GM19395 (cell line): ENCODE data around the gene LDAF1.
"Not testable (repeated sequence)": the region's sequence is repeated elsewhere in the genome, so short reads cannot be mapped to it uniquely, and the experiment has no call there.

Experiments
- ATAC-seq: cut with Tn5 transposase; IDR thresholded peaks from one replicate; pipeline ENCODE4 v1.9.1; 2021; ENCODE audit warnings: mild to moderate bottlenecking, moderate library complexity; ENCODE audit not compliant: unreplicated experiment

LDAF1 gene

DNA sequence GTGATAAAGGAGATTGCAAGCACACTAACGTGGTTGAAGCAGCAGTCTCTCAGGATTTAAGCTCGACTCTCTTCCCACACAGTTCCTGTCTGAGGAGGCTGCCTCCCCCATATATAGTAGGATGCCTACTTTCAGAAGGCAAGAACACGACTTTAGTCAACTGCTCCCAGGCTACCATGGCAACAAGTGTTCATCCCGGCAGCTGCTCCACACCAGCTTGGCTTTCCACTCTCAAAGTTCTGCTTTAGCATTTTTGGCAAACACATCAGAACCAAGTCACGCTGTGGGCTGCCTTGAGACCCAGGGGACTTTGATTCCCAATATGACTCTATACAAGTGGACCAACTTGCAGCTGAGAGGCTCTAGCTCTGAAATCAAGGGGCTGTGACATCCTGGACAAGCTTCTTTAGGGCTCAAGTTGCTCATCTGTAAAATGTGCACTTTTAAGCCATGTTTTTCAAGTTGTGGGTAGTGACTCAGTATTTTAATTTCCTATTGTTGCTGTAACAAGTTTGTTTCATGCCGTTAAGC is 36.4 kb downstream of the LDAF1 start:
- no peak for ATAC-seq

DNA sequence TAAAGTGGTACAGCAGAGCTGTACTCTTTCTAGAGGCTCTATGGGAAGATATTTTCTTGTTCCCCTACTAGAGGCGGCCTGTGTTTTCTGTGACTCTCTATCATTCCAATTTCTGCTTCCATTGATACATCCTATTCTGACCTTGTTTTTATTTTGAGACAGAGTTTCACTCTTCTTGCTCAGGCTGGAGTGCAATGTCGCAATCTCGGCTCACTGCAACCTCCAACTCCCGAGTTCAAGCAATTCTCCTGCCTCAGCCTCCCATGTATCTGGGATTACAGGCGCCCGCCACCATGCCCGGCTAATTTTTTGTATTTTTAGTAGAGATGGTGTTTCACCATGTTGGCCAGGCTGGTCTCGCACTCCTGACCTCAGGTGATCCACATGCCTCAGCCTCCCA is 36.9 kb downstream of the LDAF1 start:
- not testable (repeated sequence) for ATAC-seq

DNA sequence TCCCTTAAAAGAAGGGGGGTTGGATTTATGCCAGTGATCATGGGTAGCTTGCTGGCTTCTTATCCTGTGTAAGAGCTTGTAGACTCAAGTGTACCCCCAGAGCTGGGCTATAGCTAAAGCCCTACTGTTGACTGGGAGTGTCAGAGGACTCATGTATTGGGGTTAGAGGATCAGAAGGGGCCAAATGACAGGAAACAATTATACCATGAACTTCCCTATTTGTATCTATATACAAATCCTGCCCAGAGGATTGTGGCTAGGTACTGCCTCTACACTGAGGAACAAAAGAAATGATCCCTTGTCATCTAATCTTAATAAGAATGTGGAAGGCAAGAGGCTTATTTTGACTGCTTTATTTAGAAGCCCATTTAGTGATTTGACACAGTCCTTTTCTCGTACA is 38.6 kb downstream of the LDAF1 start:
- no peak for ATAC-seq

DNA sequence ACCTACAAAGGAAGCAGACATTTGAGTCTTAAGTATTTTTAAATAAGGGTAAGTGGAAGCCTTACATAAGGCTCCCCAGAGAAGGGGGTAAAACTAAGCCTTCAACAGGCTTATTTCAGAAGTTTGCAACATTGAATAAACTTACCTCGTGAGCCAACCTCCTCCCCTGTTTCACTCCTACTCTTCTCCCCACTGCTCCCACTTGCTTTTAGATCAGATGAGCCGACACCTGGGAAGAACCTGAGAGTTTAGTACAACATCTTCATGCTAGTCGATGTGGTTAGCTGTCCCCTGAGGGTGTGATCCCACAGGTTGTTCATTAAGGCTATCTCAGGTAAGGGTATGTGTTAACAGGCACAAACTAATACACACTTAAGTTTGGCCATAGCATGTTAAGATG is 39.1 kb downstream of the LDAF1 start:
- ATAC-seq, result no peak

DNA sequence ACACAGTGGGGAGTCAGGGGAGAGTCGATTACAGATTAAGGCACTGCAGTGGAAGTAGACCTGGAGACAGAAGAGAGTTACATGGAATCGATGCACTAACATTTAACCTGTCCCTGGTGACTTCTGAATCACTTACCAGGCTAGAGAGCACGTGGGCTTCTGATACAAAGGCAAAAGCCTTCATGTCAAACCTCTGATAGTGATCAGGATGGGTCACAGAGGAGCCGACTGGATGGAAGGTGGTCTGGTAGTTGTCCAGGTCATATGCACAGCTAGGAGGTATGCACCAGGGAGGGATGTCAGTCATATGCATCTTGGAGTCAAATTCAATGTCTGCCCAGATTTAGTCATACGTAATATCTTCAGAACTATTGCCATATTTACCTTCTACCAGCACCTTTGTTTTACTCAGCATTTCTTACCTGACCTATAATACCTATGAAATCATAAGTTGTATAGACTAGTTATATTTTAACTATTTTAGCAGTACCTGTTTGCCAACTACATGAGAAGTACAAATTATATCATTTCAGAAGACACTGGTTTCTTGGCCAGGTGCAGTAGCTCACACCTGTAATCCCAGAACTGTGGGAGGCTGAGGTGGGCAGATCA is 41.2 kb downstream of the LDAF1 start:
- ATAC-seq, result no peak

DNA sequence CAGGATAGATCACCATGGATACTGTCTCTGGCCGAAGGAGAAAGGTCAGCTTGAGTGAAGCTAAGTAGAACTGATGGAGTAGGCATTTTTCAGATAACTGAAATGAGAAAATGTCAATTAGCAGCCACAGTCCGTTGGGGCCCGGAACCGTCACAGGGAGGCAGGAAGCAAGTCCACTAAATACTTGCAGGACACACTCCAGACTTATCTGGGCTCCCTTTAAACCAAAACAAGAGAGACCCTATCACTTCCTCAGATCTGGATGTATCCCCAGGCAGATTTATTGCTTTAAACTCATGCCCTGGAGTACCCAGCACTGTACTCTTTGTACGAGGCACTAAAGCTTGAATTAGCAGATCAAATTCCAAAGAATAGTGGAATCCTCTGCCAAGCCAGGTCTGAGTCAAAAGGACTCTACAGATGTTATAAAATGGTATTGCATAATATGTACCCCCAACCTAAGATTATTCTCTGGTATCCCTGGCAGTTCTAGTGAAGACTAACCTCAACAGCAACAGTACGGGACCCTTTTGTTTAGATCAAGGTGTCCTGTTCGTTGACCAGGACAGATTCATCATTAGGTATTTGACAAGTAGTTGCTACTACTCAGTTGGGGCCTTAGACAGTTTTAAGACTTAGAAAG is 44.8 kb downstream of the LDAF1 start:
- no peak for ATAC-seq

DNA sequence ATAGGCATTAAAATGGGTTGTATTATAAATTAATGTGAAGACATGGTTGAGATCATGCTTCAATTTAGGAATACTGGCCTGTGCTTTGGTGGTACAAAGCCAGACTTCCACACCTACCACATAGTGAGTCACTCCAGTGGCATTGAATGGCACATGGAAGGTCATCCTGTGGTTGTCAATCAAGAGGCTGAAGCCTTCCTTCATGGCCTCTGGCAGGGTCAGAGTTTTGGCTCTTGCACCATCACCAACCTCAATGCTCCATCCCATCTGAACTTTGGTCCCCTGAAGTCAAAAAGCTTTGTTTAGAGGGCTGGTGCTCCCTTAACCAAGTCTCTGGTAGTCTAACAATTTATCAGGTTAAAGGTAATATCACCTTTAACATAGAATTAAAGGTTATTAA is 46.8 kb downstream of the LDAF1 start:
- no peak for ATAC-seq

DNA sequence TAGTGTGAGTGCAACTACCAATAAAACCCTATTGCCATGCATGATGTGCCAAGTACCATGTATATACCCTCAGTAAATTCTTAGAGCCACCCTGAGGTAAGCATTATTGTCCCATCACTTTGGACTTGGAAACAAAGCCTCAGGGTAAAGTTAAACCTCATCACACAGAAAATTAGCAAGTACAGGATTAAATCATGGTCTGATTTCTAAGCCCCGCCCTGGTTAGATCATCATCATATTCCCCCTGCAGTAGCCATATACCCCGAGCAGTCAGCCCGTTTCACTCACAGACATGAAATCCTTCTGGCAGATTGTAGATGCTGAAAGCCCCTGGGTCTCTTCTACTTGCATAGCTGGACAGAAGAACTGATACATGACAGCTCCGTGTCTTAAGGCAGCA is 48.1 kb downstream of the LDAF1 start:
- ATAC-seq, result no peak

DNA sequence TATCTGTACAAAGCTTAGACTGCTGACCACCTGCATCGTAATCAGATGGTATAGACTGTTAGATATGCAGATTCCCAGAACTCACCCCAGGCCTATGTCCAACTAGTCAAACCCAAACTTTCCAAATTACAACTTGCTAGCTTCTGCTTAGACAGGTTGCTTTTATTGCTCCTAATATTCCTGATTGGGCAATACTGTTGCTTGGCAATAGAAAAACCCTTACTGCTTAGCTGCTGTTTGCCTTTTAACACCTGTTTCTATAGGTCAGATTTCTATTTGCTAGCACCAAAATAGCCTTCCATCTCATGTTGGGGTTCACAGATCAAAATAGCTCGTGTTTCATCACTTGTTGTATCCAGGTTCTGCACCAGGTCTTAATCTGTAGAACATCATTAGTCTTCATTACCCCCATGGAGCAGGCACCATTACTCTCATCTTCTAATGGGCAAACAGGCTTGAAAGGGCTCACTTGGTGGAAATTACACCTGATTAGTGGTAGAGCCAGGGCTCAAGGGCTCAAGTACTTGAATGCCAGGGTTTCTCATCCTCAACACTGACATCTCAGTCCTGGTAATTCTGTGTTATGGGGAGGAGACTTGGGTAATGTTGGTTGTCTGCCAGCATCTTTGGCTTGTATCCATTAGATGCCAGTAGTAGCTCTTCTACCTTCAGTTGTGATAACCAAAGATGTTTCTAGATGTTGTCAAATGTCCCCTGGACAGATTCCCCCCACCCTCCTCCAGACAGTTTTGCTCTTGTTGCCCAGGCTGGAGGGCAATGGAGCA is 50.2 kb downstream of the LDAF1 start:
- no peak for ATAC-seq

DNA sequence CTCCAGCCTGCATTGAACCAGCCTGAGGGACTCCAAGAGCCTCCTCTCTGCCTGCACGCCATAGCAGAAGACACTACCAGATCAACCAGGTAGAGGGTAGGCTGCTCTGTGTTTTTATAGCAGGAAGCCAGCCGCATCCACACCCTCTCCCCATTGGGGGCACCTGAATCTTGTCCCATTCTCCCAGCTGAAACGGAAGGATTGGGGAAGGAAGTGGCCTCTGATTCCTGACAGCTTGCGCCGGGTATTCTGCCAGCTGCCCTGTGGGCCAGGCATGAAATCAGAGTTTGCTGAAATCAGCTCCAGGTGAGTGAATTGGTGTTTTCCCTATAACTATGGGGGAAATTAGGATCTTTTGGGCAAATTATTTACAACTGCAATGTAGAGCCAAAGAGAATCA is 53.0 kb downstream of the LDAF1 start, which contains the start of gene ZP2:
Gene ZP2, minus strand, starts transcription at position 89 of the 400 bp plus-strand sequence. Its CDS starts 27 bp downstream, at position 62.
- ATAC-seq, result no peak

DNA sequence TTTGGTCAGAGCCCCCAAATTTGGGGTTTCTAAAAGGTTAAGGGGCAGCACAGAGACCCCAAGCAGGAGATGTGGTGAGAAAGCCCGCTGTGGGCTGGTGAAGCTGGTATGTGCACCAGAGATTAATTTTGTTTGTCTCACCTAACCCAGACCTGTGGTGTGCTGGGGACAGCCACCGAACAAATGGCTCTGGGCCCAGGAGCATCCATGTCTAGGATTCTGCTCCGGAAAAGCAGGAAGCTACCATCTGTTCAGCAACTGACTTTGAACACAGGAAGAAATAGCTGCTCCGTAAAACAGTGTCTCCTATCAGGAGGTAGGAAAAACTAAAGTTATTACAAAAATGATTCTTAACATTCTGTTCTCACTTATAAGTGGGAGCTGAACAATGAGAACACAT is 55.6 kb downstream of the LDAF1 start:
- no peak for ATAC-seq

DNA sequence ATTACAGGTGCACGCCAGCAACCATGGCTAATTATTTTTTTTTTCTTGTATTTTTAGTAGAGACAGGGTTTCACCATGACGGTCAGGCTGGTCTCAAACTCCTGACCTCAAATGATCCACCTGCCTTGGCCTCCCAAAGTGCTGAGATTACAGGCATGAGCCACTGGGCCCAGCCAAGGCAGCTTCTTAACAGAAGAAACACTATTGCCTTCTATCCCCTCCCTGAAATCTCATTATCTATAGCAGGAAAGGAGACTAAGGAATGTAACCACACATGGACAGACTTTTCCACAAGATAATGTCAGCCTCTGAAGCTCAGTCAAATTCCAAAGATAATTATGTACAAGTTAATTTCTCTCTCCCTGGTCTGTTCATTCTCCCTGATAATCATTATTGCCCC is 58.6 kb downstream of the LDAF1 start:
- ATAC-seq, result no peak

DNA sequence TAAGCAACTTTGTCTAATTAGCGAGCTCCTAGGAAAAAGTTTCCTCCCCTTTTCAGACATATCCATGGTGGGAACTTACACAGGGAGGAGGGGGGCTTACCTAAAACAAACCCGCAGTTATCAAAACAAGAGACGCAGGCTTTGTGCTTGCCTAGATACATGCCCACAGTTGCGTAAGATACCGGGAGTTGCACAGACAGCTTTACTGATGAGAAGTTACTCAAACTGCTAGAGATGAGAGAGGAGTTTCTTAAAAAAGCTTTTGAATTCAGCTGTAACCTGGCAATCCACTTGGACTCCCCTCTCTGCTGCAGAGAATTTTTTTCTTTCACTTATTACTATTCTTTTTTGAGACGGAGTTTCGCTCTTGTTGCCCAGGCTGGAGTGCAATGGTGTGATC is 59.7 kb downstream of the LDAF1 start:
- ATAC-seq, result no peak

DNA sequence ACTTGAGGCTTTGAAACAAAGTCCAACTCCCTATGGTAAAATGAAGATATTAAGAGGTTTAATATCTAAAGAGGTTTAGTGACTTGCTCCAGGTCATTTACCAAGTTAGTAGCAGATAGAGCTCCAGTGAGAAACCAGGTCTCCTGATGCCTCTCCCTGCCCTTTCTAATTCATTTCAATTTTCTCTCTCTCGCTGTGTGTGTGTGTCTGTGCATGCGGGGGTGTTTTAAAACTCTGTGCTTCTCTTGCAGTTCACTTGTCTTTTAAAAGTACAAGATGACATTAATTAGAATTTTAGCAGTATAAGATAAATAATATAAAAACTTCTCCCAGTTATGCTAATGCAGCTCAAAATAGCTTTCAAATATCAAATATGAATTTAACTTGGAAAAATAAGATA is 61.1 kb downstream of the LDAF1 start:
- no peak for ATAC-seq

DNA sequence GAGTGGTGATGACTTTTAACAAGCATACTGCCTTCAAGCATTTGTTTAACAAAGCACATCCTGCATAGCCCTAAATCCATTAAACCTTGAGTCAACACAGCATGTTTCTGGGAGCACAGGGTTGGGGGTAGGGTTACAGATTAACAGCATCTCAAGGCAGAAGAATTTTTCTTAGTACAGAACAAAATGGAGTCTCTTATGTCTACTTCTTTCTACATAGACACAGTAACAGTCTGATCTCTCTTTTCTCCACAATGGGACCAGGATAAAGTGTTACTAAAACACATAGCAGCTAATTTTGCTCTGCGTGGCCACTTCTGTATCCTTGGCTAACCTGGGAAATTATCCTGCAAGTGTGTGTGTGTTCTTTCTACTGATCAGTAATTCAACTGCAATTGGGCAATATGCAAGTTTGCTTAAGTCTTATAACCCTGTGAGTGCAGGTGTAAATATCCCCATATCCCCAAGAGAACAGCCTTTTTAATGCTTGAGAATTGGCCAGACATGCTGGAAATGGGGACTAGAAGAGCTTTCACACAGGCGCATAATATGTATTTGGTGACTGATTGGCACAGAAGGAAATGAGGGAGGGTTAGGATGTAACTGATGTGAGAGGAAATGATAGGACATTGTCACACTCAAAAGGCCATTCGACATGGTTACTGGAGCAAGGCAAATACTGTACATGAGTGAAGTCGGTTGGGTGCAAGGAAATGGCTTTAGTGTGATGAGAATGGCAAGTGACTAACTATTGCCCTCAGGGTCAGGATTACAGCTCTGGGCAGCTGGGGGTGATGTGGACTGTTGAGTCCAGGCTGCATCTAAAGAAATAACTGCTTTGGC is 64.2 kb downstream of the LDAF1 start:
- ATAC-seq, result no peak

DNA sequence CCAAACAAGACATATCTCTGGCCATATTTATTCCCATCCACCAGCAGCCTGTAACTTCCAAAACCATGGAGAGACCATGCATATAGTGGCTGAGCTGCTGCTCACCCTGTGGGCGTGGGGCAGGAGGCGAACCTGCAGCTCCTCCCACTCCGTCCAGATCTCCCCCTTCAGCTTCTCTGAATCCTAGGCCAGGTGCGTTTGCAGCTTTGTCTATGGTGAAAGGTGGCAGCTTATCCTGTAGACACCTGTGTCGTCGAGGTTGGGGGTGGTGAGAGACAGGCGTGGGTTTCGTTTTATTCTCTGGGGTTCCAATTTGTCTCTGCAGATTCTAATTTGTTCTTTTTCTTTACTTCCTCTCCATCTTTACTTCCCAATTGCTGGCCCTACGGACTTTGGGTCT is 65.3 kb downstream of the LDAF1 start:
- ATAC-seq, result no peak

DNA sequence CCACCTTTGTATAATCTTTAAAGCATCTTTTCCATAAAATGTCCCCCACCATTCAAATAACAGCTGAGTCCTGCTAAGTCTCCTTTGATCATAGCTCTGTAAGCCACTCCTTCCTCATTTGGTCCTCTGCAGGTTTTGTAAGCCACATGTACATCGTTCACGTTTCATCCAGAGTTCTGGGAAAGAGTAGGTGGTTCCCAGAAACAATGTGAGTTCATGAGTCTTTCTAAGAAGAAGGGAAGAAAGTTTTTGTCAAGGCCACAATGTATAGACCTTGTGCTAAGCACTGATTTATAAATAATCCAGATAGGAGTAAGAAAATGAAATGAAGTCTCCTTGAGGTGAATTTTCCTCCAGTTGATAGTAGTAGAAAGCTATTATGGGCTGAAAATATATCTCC is 66.3 kb downstream of the LDAF1 start:
- ATAC-seq, result no peak

DNA sequence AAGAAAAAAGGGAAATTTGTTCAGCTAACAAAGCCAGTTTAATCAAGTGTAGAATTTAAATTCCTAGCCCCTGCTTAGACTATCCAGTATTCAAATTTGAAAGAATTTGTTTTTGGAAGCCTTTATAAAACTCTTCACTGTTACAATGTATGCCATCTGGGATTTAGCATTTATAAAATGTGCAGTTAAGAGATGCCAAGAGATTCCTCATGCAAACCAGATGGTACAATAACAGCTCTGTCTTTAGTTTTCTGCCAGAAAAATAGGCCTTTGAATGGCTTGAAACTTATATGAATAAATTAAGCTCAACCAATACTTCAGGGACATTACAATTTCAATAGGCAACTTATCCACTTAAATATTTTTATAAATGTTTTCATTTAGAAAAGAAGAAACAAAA is 68.3 kb downstream of the LDAF1 start:
- ATAC-seq, result no peak

DNA sequence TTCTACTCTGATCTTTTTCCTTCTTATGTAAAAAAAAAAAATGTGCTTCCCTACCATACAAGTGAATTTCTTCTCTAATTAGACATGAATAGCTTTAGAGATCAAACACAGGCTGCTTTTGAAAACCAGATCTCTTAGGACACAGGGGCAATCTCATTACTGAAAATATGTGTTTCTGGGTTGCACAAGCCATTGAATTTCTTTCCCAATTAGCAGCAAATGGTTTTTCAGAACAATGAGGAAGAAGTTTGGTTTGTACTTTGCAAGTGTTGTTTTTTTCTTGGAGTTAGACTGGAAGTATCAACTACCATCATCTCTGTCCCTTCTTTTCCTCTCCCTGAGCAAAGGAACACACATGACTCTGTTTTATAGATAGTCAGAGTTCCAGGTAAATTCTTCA is 69.4 kb downstream of the LDAF1 start:
- ATAC-seq, result no peak

DNA sequence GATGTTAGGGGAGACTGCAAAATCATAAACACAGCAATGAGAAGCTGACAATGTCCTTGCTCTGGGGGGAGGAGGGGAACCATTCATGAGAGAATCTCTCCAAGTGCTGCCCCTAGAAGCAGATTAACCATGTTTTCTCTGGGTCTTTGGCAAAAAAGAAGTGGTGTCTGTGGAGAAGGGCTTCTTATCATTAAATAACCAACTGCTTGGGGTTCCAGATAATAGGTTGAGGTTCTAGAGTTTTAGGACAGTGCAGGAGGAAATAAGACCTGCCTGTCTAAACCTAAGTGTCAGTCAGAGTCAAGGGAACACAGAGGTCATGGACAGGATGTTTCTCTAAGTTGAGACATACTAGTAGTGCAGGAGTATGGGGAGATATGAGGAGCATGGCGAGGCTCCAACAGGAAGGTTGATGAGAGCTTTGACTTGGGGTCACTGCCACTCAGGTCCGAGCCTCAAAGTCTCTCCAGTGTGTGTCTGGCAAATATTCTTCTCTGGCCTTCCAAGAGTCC is 69.9 kb downstream of the LDAF1 start:
- ATAC-seq, result no peak
